ENCODE measurements around the gene ELP4. TPM values are rescaled to one million over a fixed set of nuclear protein-coding genes. Genes with fewer than 3 reads are reported as not detected.

Gene ELP4
- total RNA-seq, 1 experiment from 2014 or later: 15.2 TPM

- Histone ChIP-seq H2BK20ac (ENCODE audit: low read depth, low read length, poor library complexity, severe bottlenecking) (no peak overlapping the region), H3K9me3 (ENCODE audit: control insufficient read depth, low read depth, low read length) (no peaks in the 10 kb centered on the region), H2BK12ac (ENCODE audit: insufficient read length, low read depth, low read length) (no peak overlapping the region), H3T11ph (ENCODE audit: low read length) (no peak overlapping the region), H3K27ac (ENCODE audit: insufficient read length, low read depth, low read length) (no peak overlapping the region), H3K79me1 (ENCODE audit: insufficient read depth, low read depth, low read length, poor library complexity, severe bottlenecking) (no peaks in the 10 kb centered on the region), H3K23ac (ENCODE audit: insufficient read length, low read depth, low read length) (no peak overlapping the region), H3K18ac (ENCODE audit: insufficient read length, low read depth, low read length) (no peak overlapping the region), H3K4me2 (ENCODE audit: insufficient read depth, insufficient read length, low read length) (no peak overlapping the region), H2BK5ac (ENCODE audit: insufficient read length, low read length) (no peak overlapping the region), H4K5ac (ENCODE audit: insufficient read length, low read depth, low read length) (no peak overlapping the region), H3K4ac (ENCODE audit: low read depth, low read length) (no peak overlapping the region), H2BK15ac (ENCODE audit: low read depth, low read length) (no peak overlapping the region), H4K8ac (replicated peaks; ENCODE audit: insufficient read length, low read depth, low read length) (no peak overlapping the region), H2AFZ (ENCODE audit: low read length) (no peak overlapping the region), H2BK120ac (ENCODE audit: low read depth, low read length, poor library complexity, severe bottlenecking) (no peak overlapping the region), H4K91ac (ENCODE audit: insufficient read length, low read depth, low read length) (no peak overlapping the region), H3K9ac (ENCODE audit: extremely low read depth, insufficient read length, low read length) (no peak overlapping the region), H3K27me3 (ENCODE audit: insufficient read depth, low read length) (no peaks in the 10 kb centered on the region), H3K23me2 (ENCODE audit: insufficient read length, low read depth, low read length, poor library complexity, severe bottlenecking) (no peaks in the 10 kb centered on the region), H3K4me1 (ENCODE audit: insufficient read depth, low read length) (no peaks in the 10 kb centered on the region), H4K20me1 (ENCODE audit: control insufficient read depth, insufficient read depth, insufficient read length) (peaks cover 3% of the 10 kb centered on the region), H2AK5ac (ENCODE audit: insufficient read length, low read length) (no peak overlapping the region), H3K56ac (ENCODE audit: insufficient read length, low read depth, low read length) (no peak overlapping the region), H3K14ac (ENCODE audit: insufficient read depth, low read length) (no peak overlapping the region), H3K79me2 (ENCODE audit: insufficient read depth, low read length) (no peaks in the 10 kb centered on the region)
- H3K27me3 Mint-ChIP-seq (ENCODE audit: low read depth): peaks cover 7% of the 10 kb centered on the region
- peaks cover 0 to 12% of the 10 kb centered on the region in 2 experiments; a peak in 3 of 4 replicates for H3K4me1 Mint-ChIP-seq
- H3K4me3 Mint-ChIP-seq: no peak overlapping the region
- TF ChIP-seq CTCF (conservative IDR thresholded peaks at IDR 0.05): no peak
- DNase-seq: no peak
- H3K27ac Mint-ChIP-seq: 0 out of 7 replicates have a peak overlapping the region, but pooled peaks of 1 of the 3 experiments have one; percentile 28
- H3K36me3 Mint-ChIP-seq (ENCODE audit: insufficient read depth in 1 of 3, low read depth in 3 of 3): no peaks in the 10 kb centered on the region
- no peaks in the 10 kb centered on the region for H3K9me3 Mint-ChIP-seq
- no CpG with 5 or more reads among the region's 3 CpGs for WGBS (ENCODE audit: extremely low coverage, insufficient read length, low lambda C conversion rate)
Observed at GRCh38 chr11:31788085-31788484, 278.5 kb downstream of the ELP4 start.

Data from H9 (cell line).